ENCODE measurements around the gene MFSD2A. TPM values are rescaled to one million over a fixed set of nuclear protein-coding genes. Genes with fewer than 3 reads are reported as not detected.

MFSD2A gene
- total RNA-seq, 2 donors from 2014 or later: 5.8 to 13.1 TPM

GRCh38 chr1:39951926-39952325 is 3.0 kb upstream of the MFSD2A start:
- no peak for TF ChIP-seq CTCF (IDR thresholded peaks at IDR 0.05)
- Histone ChIP-seq H3K4me3 (no peak overlapping the region), H3K4me1 (ENCODE audit: control insufficient read depth in 1 of 2, low read depth in 2 of 2) (peaks cover 10 to 15% of the 10 kb centered on the region in 2 donors), H3K27me3 (replicated peaks; ENCODE audit: insufficient read depth) (no peaks in the 10 kb centered on the region), H3K27ac (no peak overlapping the region), H3K36me3 (no peaks in the 10 kb centered on the region), H3K9me3 (no peaks in the 10 kb centered on the region)
- DNase-seq (ENCODE audit: low spot score): no peak
- ATAC-seq (ENCODE audit: insufficient number of reproducible peaks, low FRiP score, low read depth): no peak

- Histone ChIP-seq H3K27me3 (replicated peaks; ENCODE audit: insufficient read depth) (no peaks in the 10 kb centered on the region), H3K4me1 (ENCODE audit: control insufficient read depth in 1 of 2, low read depth in 2 of 2) (peaks cover 10 to 15% of the 10 kb centered on the region in 2 donors), H3K36me3 (no peaks in the 10 kb centered on the region), H3K4me3 (no peak overlapping the region), H3K27ac (no peak overlapping the region), H3K9me3 (no peaks in the 10 kb centered on the region)
- DNase-seq (ENCODE audit: low spot score) (no peak), ATAC-seq (ENCODE audit: insufficient number of reproducible peaks, low FRiP score, low read depth) (no peak)
- no peak for TF ChIP-seq CTCF (IDR thresholded peaks at IDR 0.05)
Observed at GRCh38 chr1:39952359-39953110, 2.4 kb upstream of the MFSD2A start.

GRCh38 chr1:39954324-39954869 is 548 bp upstream of the MFSD2A start:
- TF ChIP-seq CTCF (IDR thresholded peaks at IDR 0.05): no peak
- no peak for DNase-seq (ENCODE audit: low spot score)
- Histone ChIP-seq H3K4me3 (peak overlapping the region; percentile 73), H3K27ac (peak overlapping the region in 1 of 2 donors; percentile 21), H3K27me3 (replicated peaks; ENCODE audit: insufficient read depth) (no peaks in the 10 kb centered on the region), H3K4me1 (ENCODE audit: control insufficient read depth in 1 of 2, low read depth in 2 of 2) (peaks cover 10 to 15% of the 10 kb centered on the region in 2 donors), H3K9me3 (no peaks in the 10 kb centered on the region), H3K36me3 (no peaks in the 10 kb centered on the region)
- peak; percentile 24 for ATAC-seq (ENCODE audit: insufficient number of reproducible peaks, low FRiP score, low read depth)

GRCh38 chr1:39955547-39956539 is 898 bp downstream of the MFSD2A start:
- Histone ChIP-seq H3K9me3 (no peaks in the 10 kb centered on the region), H3K27me3 (replicated peaks; ENCODE audit: insufficient read depth) (no peaks in the 10 kb centered on the region), H3K4me3 (peak overlapping the region; percentile 73), H3K36me3 (no peaks in the 10 kb centered on the region), H3K4me1 (ENCODE audit: control insufficient read depth in 1 of 2, low read depth in 2 of 2) (peaks cover 10 to 15% of the 10 kb centered on the region in 2 donors), H3K27ac (no peak overlapping the region)
- no peak for DNase-seq (ENCODE audit: low spot score)
- no peak for ATAC-seq (ENCODE audit: insufficient number of reproducible peaks, low FRiP score, low read depth)
- TF ChIP-seq CTCF (IDR thresholded peaks at IDR 0.05): no peak

Measured in thoracic aorta (tissue), 2 donors.